Middle frontal gyrus (tissue), 1 donor: Measurements from ENCODE around the gene SLC25A17.
"Not testable (repeated sequence)": the region's sequence is repeated elsewhere in the genome, so short reads cannot be mapped to it uniquely, and the experiment has no call there.

Source experiments
- DNase-seq: peaks from one replicate; pipeline ENCODE4 v3.0.0-alpha.2; 2015; ENCODE audit warnings: low spot score; ENCODE audit errors: extremely low spot score

SLC25A17 gene

GRCh38 chr22:40819599-40820140, 524 bp upstream of the SLC25A17 start:
- DNase-seq = no peak

GRCh38 chr22:40818192-40818746, 877 bp downstream of the SLC25A17 start:
- DNase-seq = no peak

GRCh38 chr22:40817737-40818136, 1.4 kb downstream of the SLC25A17 start:
- no peak for DNase-seq

- no peak for DNase-seq
These were observed 5.2 kb downstream of the SLC25A17 start for GRCh38 chr22:40813912-40814315.

GRCh38 chr22:40808018-40808841, 10.9 kb downstream of the SLC25A17 start:
- no peak for DNase-seq

GRCh38 chr22:40806711-40807110, 12.4 kb downstream of the SLC25A17 start:
- no peak for DNase-seq

- DNase-seq = no peak
These were observed 13.4 kb downstream of the SLC25A17 start for GRCh38 chr22:40805699-40806203.

GRCh38 chr22:40805239-40805638, 13.9 kb downstream of the SLC25A17 start:
- no peak for DNase-seq

- DNase-seq = no peak
These were observed 15.8 kb downstream of the SLC25A17 start for GRCh38 chr22:40803321-40803720.

- no peak for DNase-seq
These were observed 20.1 kb downstream of the SLC25A17 start for GRCh38 chr22:40799008-40799407.

- no peak for DNase-seq
These were observed 21.7 kb downstream of the SLC25A17 start for GRCh38 chr22:40797427-40797826.

- no peak for DNase-seq
These were observed 26.7 kb downstream of the SLC25A17 start for GRCh38 chr22:40792451-40792850.

- no peak for DNase-seq
These were observed 27.9 kb downstream of the SLC25A17 start for GRCh38 chr22:40791241-40791640.

- DNase-seq = no peak
These were observed 30.0 kb downstream of the SLC25A17 start for GRCh38 chr22:40789131-40789530.

- no peak for DNase-seq
These were observed 36.6 kb downstream of the SLC25A17 start for GRCh38 chr22:40782521-40782920.

- DNase-seq = not testable (repeated sequence)
These were observed 37.4 kb downstream of the SLC25A17 start for GRCh38 chr22:40781749-40782148.

- no peak for DNase-seq
These were observed 49.4 kb downstream of the SLC25A17 start for GRCh38 chr22:40769761-40770160.

- no peak for DNase-seq
These were observed 50.9 kb downstream of the SLC25A17 start for GRCh38 chr22:40768206-40768605.

- no peak for DNase-seq
These were observed 52.2 kb downstream of the SLC25A17 start for GRCh38 chr22:40766956-40767355.

GRCh38 chr22:40764763-40765441, 54.2 kb downstream of the SLC25A17 start:
- DNase-seq = no peak

- DNase-seq = no peak
These were observed 59.8 kb downstream of the SLC25A17 start for GRCh38 chr22:40759294-40759840.

- DNase-seq = not testable (repeated sequence)
These were observed 60.3 kb downstream of the SLC25A17 start for GRCh38 chr22:40758851-40759250.
